HepG2 (cell line): ENCODE measurements around the gene HAPLN2. TPM values are rescaled to one million over a fixed set of nuclear protein-coding genes. Genes with fewer than 3 reads are reported as not detected.

Source experiments
- GZF1 ChIP-seq: sonication (generic); formaldehyde crosslinking; IDR thresholded peaks from 2 replicates; pipeline ENCODE4 v1.5.1; 2020; ENCODE audit warnings: mild to moderate bottlenecking, missing genetic modification reagents
- HNRNPH1 ChIP-seq: fragments of 200-400 bp; formaldehyde crosslinking; optimal IDR thresholded peaks from 2 replicates; pipeline ENCODE3; 2017; ENCODE audit warnings: mild to moderate bottlenecking, low read depth, low read length
- KDM5B ChIP-seq: sonication (generic); formaldehyde crosslinking; IDR thresholded peaks from 2 replicates; pipeline ENCODE4 v1.4.0; 2020; ENCODE audit warnings: missing genetic modification reagents, mild to moderate bottlenecking, borderline replicate concordance
- KMT2A ChIP-seq: sonication (generic); formaldehyde crosslinking; IDR thresholded peaks from 2 replicates; pipeline ENCODE4 v1.4.0; 2020; ENCODE audit warnings: missing genetic modification reagents
- KMT2B ChIP-seq: IDR thresholded peaks from 2 replicates; pipeline ENCODE4 v1.6.1; 2016; ENCODE audit warnings: missing genetic modification reagents, missing compliant biosample characterization
- MXD4 ChIP-seq: IDR thresholded peaks from 2 replicates; pipeline ENCODE4 v1.6.1; 2016; ENCODE audit warnings: mild to moderate bottlenecking, missing biosample characterization, missing genetic modification reagents
- NAIF1 ChIP-seq: sonication (generic); formaldehyde crosslinking; IDR thresholded peaks from 2 replicates; pipeline ENCODE4 v1.5.0; 2020; ENCODE audit warnings: mild to moderate bottlenecking, missing genetic modification reagents, borderline replicate concordance
- NFKBIZ ChIP-seq: IDR thresholded peaks from 2 replicates; pipeline ENCODE4 v1.6.1; 2018; ENCODE audit warnings: missing genetic modification reagents, missing compliant biosample characterization
- POGZ ChIP-seq: sonication (generic); formaldehyde crosslinking; IDR thresholded peaks from 2 replicates; pipeline ENCODE4 v1.4.0; 2020; ENCODE audit warnings: mild to moderate bottlenecking, missing genetic modification reagents
- SALL1 ChIP-seq: sonication (generic); formaldehyde crosslinking; IDR thresholded peaks from 2 replicates; pipeline ENCODE4 v1.8.0; 2022; ENCODE audit warnings: mild to moderate bottlenecking, missing genetic modification reagents
- SMAD9 ChIP-seq: sonication (generic); formaldehyde crosslinking; IDR thresholded peaks from 2 replicates; pipeline ENCODE4 v1.5.1; 2020; ENCODE audit warnings: mild to moderate bottlenecking, missing genetic modification reagents
- STAT6 ChIP-seq: sonication (generic); formaldehyde crosslinking; IDR thresholded peaks from 2 replicates; pipeline ENCODE4 v1.4.0; 2020; ENCODE audit warnings: missing genetic modification reagents, mild to moderate bottlenecking, borderline replicate concordance
- TAF15 ChIP-seq: fragments of 200-400 bp; formaldehyde crosslinking; IDR thresholded peaks from one replicate; pipeline ENCODE4 v1.6.1; 2018; ENCODE audit warnings: mild to moderate bottlenecking, low read depth, low read length; ENCODE audit not compliant: poor library complexity, severe bottlenecking
- ZBTB49 ChIP-seq: sonication (generic); formaldehyde crosslinking; IDR thresholded peaks from 2 replicates; pipeline ENCODE4 v1.4.0; 2020; ENCODE audit warnings: missing genetic modification reagents, borderline replicate concordance
- ZNF10 ChIP-seq: sonication (generic); formaldehyde crosslinking; IDR thresholded peaks from 2 replicates; pipeline ENCODE4 v1.4.0; 2020; ENCODE audit warnings: mild to moderate bottlenecking, low read depth, missing genetic modification reagents, borderline replicate concordance
- ZNF280D ChIP-seq: sonication (generic); formaldehyde crosslinking; IDR thresholded peaks from 2 replicates; pipeline ENCODE4 v1.5.1; 2020; ENCODE audit warnings: mild to moderate bottlenecking, missing genetic modification reagents
- ZNF547 ChIP-seq: sonication (generic); formaldehyde crosslinking; IDR thresholded peaks from 2 replicates; pipeline ENCODE4 v1.5.1; 2020; ENCODE audit warnings: mild to moderate bottlenecking, missing genetic modification reagents
- ZNF619 ChIP-seq: sonication (generic); formaldehyde crosslinking; IDR thresholded peaks from 2 replicates; pipeline ENCODE4 v1.4.0; 2020; ENCODE audit warnings: mild to moderate bottlenecking, missing genetic modification reagents
- ZNF737 ChIP-seq: sonication (generic); formaldehyde crosslinking; IDR thresholded peaks from 2 replicates; pipeline ENCODE4 v1.5.0; 2020; ENCODE audit warnings: missing genetic modification reagents, mild to moderate bottlenecking, borderline replicate concordance
- ZNF850 ChIP-seq: sonication (generic); formaldehyde crosslinking; conservative IDR thresholded peaks from 2 replicates; pipeline ENCODE4 v1.9.0; 2021; ENCODE audit warnings: mild to moderate bottlenecking, missing genetic modification reagents
- polyA plus RNA-seq, 8 experiments: library from polyadenylated mRNA; depleted of rRNA in 3 of 8; stranded (reverse) in 7 of 8; unstranded in 1 of 8; fragments of >200 nt; fragmentation: Illumina TruSeq in 4 of 8; extraction: Trizol in 4 of 8; gene quantifications; 2 replicates each; pipeline versions ENCODE4 v1.2.1 to v1.2.3, GENCODE V29; 2011 to 2016; ENCODE audit warnings: low read depth in 4 of 8, missing spikeins in 1 of 8, mixed read lengths in 1 of 8; ENCODE audit not compliant: insufficient read depth in 1 of 8
- total RNA-seq, 5 experiments: library from RNA; depleted of rRNA; stranded (reverse); fragments of >200 nt; fragmentation: Illumina TruSeq; extraction: Trizol; gene quantifications; 2 replicates each; pipeline ENCODE4 v1.2.3, GENCODE V29; 2016; ENCODE audit warnings: low read depth in 1 of 5

The HAPLN2 gene
- total and polyA plus RNA-seq, 2 of the 13 experiments (the other 11 are each of a cell fraction or from before 2014, with no cell fraction given): not detected

- peak; percentile 70 for TF ChIP-seq SALL1
- no peak for TF ChIP-seq ZNF737 (CRISPR knock-in tag)
- TF ChIP-seq POGZ: no peak
- 0 out of 2 replicates have a peak, but pooled peaks have one; percentile 34 for TF ChIP-seq KMT2B (CRISPR knock-in tag)
- TF ChIP-seq MXD4 (CRISPR knock-in tag): peak; percentile 80
- no peak for TF ChIP-seq TAF15
- TF ChIP-seq ZNF547 (CRISPR knock-in tag): peak; percentile 64; the same call in 1 of the 2 replicates
- no peak for TF ChIP-seq SMAD9
- TF ChIP-seq NFKBIZ: no peak
- TF ChIP-seq GZF1 (CRISPR knock-in tag): no peak
- TF ChIP-seq NAIF1 (CRISPR knock-in tag): no peak
- no peak for TF ChIP-seq ZNF280D (CRISPR knock-in tag)
- TF ChIP-seq KMT2A (CRISPR knock-in tag): peak; percentile 68; the same call in 1 of the 2 replicates
- TF ChIP-seq ZBTB49 (CRISPR knock-in tag): no peak
- no peak for TF ChIP-seq ZNF850 (CRISPR knock-in tag)
- TF ChIP-seq ZNF10 (CRISPR knock-in tag): no peak
- TF ChIP-seq HNRNPH1: no peak
- TF ChIP-seq KDM5B: peak; percentile 75; the same call in 1 of the 2 replicates
- no peak; the same call in 1 of the 2 replicates for TF ChIP-seq STAT6 (CRISPR knock-in tag)
- peak; percentile 42; the same call in 1 of the 2 replicates for TF ChIP-seq ZNF619 (CRISPR knock-in tag)
Observed at GRCh38 chr1:156571919-156572662, 47.1 kb upstream of the HAPLN2 start, which contains the start of gene IQGAP3 (continued).
